CD4-positive, alpha-beta memory T cell (primary cell): ENCODE results near the gene SLC5A4. TPM values are rescaled to one million over a fixed set of nuclear protein-coding genes. Genes with fewer than 3 reads are reported as not detected.

ENCODE experiments used
- CTCF ChIA-PET: fragments of 350-600 bp; sonication (Branson Sonifier 250); formaldehyde crosslinking; loops from one replicate; lab custom pipeline; 2021; ENCODE audit warnings: inconsistent platforms; ENCODE audit not compliant: partially characterized antibody; lab: Charles Lee
- POLR2A ChIA-PET: fragments of 350-600 bp; sonication (Branson Sonifier 250); formaldehyde crosslinking; loops from one replicate; lab custom pipeline; 2021; ENCODE audit not compliant: partially characterized antibody; lab: Charles Lee
- DNase-seq, 5 donors: peaks; one replicate each; pipeline versions ENCODE4 v3.0.0 to v3.0.0-alpha.2; 2020 to 2022; ENCODE audit warnings: mixed read lengths in 1 of 5
- H3K27ac ChIP-seq: one replicate; pipeline ENCODE4 v1.7.0; 2013; ENCODE audit warnings: low read depth, low read length
- H3K27me3 ChIP-seq: 2 replicates; pipeline ENCODE4 v1.7.0; 2013; ENCODE audit warnings: mild to moderate bottlenecking, low read length, moderate library complexity; ENCODE audit not compliant: insufficient read depth
- H3K36me3 ChIP-seq: 2 replicates; pipeline ENCODE4 v1.7.0; 2013; ENCODE audit warnings: mild to moderate bottlenecking, low read length, moderate library complexity; ENCODE audit not compliant: insufficient read depth
- H3K4me1 ChIP-seq: 2 replicates; pipeline ENCODE4 v1.7.0; 2013; ENCODE audit warnings: mild to moderate bottlenecking, low read length, moderate library complexity; ENCODE audit not compliant: insufficient read depth
- H3K4me3 ChIP-seq, 2 donors: one replicate each; pipeline ENCODE4 v1.7.0; 2013; ENCODE audit warnings: low read length in 2 of 2, mild to moderate bottlenecking in 1 of 2
- H3K9me3 ChIP-seq, 2 donors: one replicate each; pipeline ENCODE4 v1.7.0; 2013; ENCODE audit warnings: low read length in 2 of 2, control low read depth in 1 of 2; ENCODE audit not compliant: control insufficient read depth in 1 of 2
- H3K27ac Mint-ChIP-seq, 7 donors: one replicate each; pipeline ENCODE4 v1.8.0; 2020 to 2021; ENCODE audit warnings: mixed read lengths in 7 of 7, mild to moderate bottlenecking in 6 of 7, inconsistent platforms in 3 of 7, moderate library complexity in 3 of 7
- H3K27me3 Mint-ChIP-seq, 2 donors: one replicate each; pipeline ENCODE4 v1.8.0; 2020 to 2021; ENCODE audit warnings: mixed read lengths in 2 of 2
- H3K36me3 Mint-ChIP-seq, 2 donors: one replicate each; pipeline ENCODE4 v1.8.0; 2020 to 2021; ENCODE audit warnings: mixed read lengths in 2 of 2, inconsistent platforms in 1 of 2, mild to moderate bottlenecking in 1 of 2
- H3K4me1 Mint-ChIP-seq, 4 donors: one replicate each; pipeline ENCODE4 v1.8.0; 2020 to 2021; ENCODE audit warnings: mixed read lengths in 4 of 4, mild to moderate bottlenecking in 1 of 4
- H3K4me3 Mint-ChIP-seq, 8 donors: one replicate each; pipeline ENCODE4 v1.8.0; 2020 to 2021; ENCODE audit warnings: mixed read lengths in 8 of 8, mild to moderate bottlenecking in 7 of 8, moderate library complexity in 6 of 8, inconsistent platforms in 3 of 8
- H3K9me3 Mint-ChIP-seq, 8 donors: one replicate each; pipeline ENCODE4 v1.8.0; 2020 to 2021; ENCODE audit warnings: mixed read lengths in 8 of 8, mild to moderate bottlenecking in 5 of 8, inconsistent platforms in 3 of 8, moderate library complexity in 1 of 8
- intact Hi-C: fragments of 100-400 bp; cut with micrococcal nuclease; formaldehyde crosslinking; loops from one replicate; pipeline ENCODE4 v1.15.1; 2023
- polyA plus RNA-seq, 2 donors: library from polyadenylated mRNA; unstranded; fragments of 300-500 nt; fragmentation: Illumina TruSeq; gene quantifications; one replicate each; pipeline ENCODE4 v1.2.3, GENCODE V29; 2021
- total RNA-seq, 2 experiments: library from RNA; stranded (reverse); gene quantifications; one replicate each; pipeline ENCODE4 v1.2.3, GENCODE V29; 2021

The SLC5A4 gene
- total and polyA plus RNA-seq, 4 experiments from 2014 or later: not detected

DNA sequence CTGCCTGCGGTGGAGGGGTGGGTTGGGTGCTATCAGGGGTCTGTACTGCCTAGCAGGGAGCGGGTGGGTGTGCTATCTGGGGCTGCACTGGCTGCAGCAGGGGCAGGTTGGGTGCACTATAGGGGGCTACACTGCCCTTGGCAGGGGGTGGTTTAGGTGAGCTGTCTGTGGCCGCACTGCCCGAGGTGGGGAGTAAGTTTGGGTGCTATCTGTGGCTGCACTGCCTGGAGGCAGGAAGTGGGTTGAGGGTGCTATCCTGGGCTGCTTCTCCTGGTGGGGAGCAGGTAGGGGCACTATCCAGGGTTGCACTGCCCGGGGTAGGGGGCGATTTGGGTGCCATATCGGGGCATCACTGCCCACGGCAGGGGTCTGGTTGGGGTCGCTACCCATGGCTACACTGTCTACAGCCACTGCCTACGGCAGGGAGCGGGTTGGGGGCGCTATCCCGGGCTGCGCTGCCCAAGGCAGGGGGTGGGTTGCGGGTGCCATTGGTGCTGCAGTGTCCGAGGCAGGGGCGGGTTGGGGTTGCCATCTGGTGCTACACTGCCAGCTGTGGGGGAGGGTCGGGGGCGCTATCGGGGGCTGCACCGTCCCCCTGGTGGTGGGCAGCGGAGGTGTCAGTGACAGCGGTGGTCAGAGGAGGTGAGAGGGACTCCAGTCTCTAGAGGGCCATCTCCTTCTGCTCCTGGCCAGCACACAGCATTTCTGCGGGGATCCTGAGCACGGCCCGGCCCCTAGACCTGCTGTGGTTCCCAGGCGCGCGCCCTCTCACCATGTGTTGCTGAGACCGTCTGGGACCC lies 49.0 kb downstream of the SLC5A4 start:
- ChIA-PET POLR2A (no interaction called here), CTCF (interaction anchor here (1.0 to 2.4 kb wide), 2 partner anchors 12 to 18 kb away, joined by 3 to 10 read pairs; no protein-coding TSS in a partner anchor)
- H3K9me3 Mint-ChIP-seq: peaks cover 0 to 1% (median 0%) of the 10 kb centered on the region in 8 donors
- peaks cover 20 to 59% (median 43%) of the 10 kb centered on the region in 4 donors for H3K4me1 Mint-ChIP-seq
- H3K27me3 Mint-ChIP-seq: peaks cover 0 to 2% of the 10 kb centered on the region in 2 donors
- H3K27me3 ChIP-seq: no peaks in the 10 kb centered on the region
- H3K27ac ChIP-seq: no peak overlapping the region
- no peak for DNase-seq
- H3K27ac Mint-ChIP-seq: peak overlapping the region in 3 of 7 donors; percentile 29 to 95 (median 79)
- peaks cover 0 to 18% of the 10 kb centered on the region in 2 donors for H3K36me3 Mint-ChIP-seq
- intact Hi-C loops: loop anchor here (2.0 kb wide), 1 partner anchor 61 kb away; no protein-coding TSS in a partner anchor
- peaks cover 46% of the 10 kb centered on the region for H3K4me1 ChIP-seq
- H3K9me3 ChIP-seq: no peaks in the 10 kb centered on the region
- no peaks in the 10 kb centered on the region for H3K36me3 ChIP-seq
- peak overlapping the region in 6 of 8 donors; percentile 33 to 93 (median 60) for H3K4me3 Mint-ChIP-seq
- no peak overlapping the region for H3K4me3 ChIP-seq

DNA sequence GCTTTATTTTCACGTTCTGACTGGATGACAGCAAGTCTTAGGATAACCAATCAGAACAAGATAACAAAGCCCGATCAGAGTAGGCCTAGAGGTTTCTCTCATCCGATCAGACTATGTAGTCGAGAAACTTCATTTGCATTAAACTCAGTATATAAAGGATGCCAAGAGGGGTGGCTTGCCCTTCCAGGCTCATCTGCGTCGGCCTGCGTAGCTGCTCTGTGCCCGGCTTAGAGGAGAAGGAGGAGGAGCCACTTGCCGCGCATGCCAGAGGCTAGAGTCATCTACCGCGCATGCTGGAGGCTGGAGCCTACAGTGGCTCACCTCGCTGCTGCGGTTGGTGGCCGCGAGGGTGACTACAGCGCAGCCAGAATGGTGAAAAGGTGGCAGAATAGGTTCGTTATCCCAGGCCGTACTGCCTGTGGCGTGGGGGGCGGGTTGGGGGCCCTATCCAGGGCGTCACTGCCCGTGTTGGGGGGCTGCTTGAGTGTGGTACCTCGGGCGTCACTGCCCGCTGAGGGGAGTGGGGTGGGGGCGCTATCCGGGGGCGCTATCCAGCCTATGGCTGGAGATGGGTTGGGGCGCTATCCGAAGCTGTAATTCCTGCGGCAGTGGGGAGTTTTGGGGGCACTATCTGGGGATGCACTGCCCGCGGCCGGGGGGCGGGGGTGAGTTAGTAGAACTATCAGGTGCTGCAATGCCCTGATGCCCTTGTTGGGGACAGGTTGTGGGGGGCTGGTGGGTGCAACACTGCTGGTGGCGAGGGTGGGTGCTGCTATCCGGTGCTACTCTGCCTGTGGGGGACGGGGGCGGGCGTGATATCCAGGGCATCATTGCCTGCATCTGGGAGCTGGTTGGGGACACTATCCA lies 50.1 kb downstream of the SLC5A4 start, which contains the start of gene RFPL2:
Gene RFPL2 (minus strand): TSS at position 218 of the 867 bp plus-strand sequence. CDS start 2,622 bp downstream, outside the sequence.
- CTCF ChIA-PET: interaction anchor here (0.9 to 1.0 kb wide), 2 partner anchors 65 to 207 kb away, joined by 3 read pairs; no protein-coding TSS in a partner anchor
- POLR2A ChIA-PET: no interaction called here
- Histone ChIP-seq H3K27ac (peak within 1 kb of the TSS; percentile 15), H3K9me3 (no peaks in the 10 kb centered on the region), H3K4me1 (peaks cover 56% of the 10 kb centered on the region), H3K36me3 (no peaks in the 10 kb centered on the region), H3K4me3 (peak within 1 kb of the TSS in 1 of 2 donors; percentile 44), H3K27me3 (no peaks in the 10 kb centered on the region)
- Mint-ChIP-seq H3K27me3 (peaks cover 0 to 2% of the 10 kb centered on the region in 2 donors), H3K9me3 (peaks cover 0 to 2% (median 0%) of the 10 kb centered on the region in 8 donors), H3K4me1 (peaks cover 26 to 70% (median 53%) of the 10 kb centered on the region in 4 donors), H3K27ac (peak within 1 kb of the TSS; percentile 57 to 95 (median 84)), H3K4me3 (peak within 1 kb of the TSS; percentile 81 to 93 (median 88)), H3K36me3 (peaks cover 0 to 12% of the 10 kb centered on the region in 2 donors)
- intact Hi-C loops: loop anchor here (2.0 to 5.0 kb wide), 2 partner anchors 60 to 62 kb away; no protein-coding TSS in a partner anchor
- DNase-seq: peak; percentile 26 to 86 (median 54)

DNA sequence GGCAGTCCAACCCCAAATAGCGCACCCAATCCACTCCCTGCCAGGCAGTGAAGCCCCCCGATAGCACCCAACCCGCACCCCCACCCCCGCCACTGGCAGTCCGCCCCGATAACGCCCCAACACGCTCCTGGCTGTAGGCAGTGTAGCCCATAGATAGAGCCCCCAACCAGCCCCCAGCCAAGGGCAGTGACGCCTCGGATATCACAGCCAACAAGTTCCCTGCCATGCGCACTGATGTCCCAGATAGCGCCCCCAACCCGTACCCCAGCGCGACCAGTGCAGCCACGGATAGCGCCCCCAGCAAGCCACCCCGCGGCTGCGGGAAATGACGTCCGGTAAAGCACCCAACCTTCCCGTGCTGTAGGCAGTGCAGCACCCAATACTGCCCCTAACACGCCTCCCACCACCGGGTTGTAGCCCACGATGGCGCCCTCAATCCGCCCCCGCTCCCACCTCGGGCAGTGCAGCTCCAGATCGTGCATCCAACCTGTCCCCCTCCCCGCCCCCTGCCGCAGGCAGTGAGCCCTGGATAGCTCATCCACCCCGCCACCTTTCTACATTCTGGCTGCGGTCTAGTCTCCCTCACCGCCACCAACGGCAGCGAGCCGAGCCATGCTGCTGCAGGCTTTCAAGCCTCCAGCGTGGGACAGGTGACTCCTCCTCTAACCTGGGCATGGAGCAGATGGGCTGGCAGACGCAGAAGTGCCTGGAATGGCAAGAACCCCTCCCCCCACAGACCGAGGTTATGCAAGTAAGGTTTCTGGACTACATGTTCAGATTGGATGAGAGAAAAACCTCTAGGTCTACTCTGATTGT lies 50.9 kb downstream of the SLC5A4 start:
- peaks cover 0 to 2% of the 10 kb centered on the region in 2 donors for H3K27me3 Mint-ChIP-seq
- H3K4me3 Mint-ChIP-seq: peak overlapping the region; percentile 81 to 93 (median 88)
- peak overlapping the region; percentile 8 to 95 (median 84) for H3K27ac Mint-ChIP-seq
- intact Hi-C loops: loop anchor here (2.0 to 5.0 kb wide), 2 partner anchors 59 to 63 kb away; no protein-coding TSS in a partner anchor
- peaks cover 0 to 9% of the 10 kb centered on the region in 2 donors for H3K36me3 Mint-ChIP-seq
- peak overlapping the region in 1 of 2 donors; percentile 44 for H3K4me3 ChIP-seq
- H3K4me1 ChIP-seq: peaks cover 64% of the 10 kb centered on the region
- H3K9me3 Mint-ChIP-seq: peaks cover 0 to 2% (median 0%) of the 10 kb centered on the region in 8 donors
- DNase-seq: peak; percentile 22 to 74 (median 42)
- POLR2A ChIA-PET: no interaction called here
- CTCF ChIA-PET: interaction anchor here (0.9 to 1.0 kb wide), 2 partner anchors 64 to 207 kb away, joined by 3 read pairs; no protein-coding TSS in a partner anchor
- H3K36me3 ChIP-seq: no peaks in the 10 kb centered on the region
- H3K27me3 ChIP-seq: no peaks in the 10 kb centered on the region
- peak overlapping the region; percentile 15 for H3K27ac ChIP-seq
- H3K4me1 Mint-ChIP-seq: peaks cover 29 to 78% (median 59%) of the 10 kb centered on the region in 4 donors
- no peaks in the 10 kb centered on the region for H3K9me3 ChIP-seq

DNA sequence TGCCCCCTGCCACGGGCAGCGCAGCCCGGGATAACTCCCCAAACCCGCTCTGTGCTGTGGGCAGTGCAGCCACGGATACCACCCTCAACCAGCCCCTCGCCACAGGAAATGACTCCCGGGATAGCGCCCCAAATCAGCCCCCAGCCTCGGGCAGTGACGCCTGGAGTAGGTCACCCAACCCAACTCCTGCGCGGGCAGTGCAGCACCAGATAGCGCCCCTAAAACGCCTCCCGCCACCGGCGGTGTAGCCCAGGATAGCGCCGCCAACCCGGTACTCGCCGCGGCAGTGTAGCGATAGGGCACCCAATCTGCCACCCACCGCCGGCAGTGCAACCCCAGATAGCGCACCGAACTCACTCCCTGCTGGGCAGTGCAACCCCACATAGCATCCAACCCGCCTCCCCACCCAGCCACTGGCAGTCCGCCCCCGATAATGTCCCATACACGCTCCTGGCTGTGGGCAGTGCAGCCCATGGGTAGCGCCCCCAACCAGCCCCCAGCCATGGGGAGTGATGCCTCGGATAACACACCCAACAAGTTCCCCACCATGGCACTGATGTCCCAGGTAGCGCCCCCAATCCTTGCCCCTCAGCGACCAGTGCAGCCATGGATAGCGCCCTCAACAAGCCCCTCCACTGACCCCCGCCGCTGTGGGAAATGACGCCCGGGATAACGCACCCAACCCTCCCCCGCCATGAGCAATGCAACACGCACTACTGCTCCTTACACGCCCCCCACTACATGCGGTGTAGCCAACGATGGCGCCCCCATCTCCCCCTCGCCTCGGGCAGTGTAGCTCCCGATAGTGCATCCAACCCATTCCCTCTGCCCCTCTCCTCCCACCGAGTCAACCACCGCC lies 51.7 kb downstream of the SLC5A4 start:
- peak overlapping the region; percentile 44 to 52 for H3K4me3 ChIP-seq
- H3K36me3 Mint-ChIP-seq: peaks cover 0 to 11% of the 10 kb centered on the region in 2 donors
- no peaks in the 10 kb centered on the region for H3K27me3 ChIP-seq
- ChIA-PET CTCF (interaction anchor here (1.3 kb wide), 1 partner anchor 31 kb away, joined by 4 read pairs; no protein-coding TSS in a partner anchor), POLR2A (no interaction called here)
- peak overlapping the region; percentile 81 to 93 (median 88) for H3K4me3 Mint-ChIP-seq
- intact Hi-C loops: loop anchor here (2.0 to 5.0 kb wide), 2 partner anchors 59 to 64 kb away; no protein-coding TSS in a partner anchor
- H3K9me3 ChIP-seq: no peaks in the 10 kb centered on the region
- peak overlapping the region in 5 of 7 donors; percentile 21 to 95 (median 57) for H3K27ac Mint-ChIP-seq
- no peaks in the 10 kb centered on the region for H3K36me3 ChIP-seq
- peak overlapping the region; percentile 15 for H3K27ac ChIP-seq
- peak in 1 of 5 donors; percentile 11 for DNase-seq
- H3K27me3 Mint-ChIP-seq: peaks cover 0 to 2% of the 10 kb centered on the region in 2 donors
- peaks cover 0 to 2% (median 0%) of the 10 kb centered on the region in 8 donors for H3K9me3 Mint-ChIP-seq
- H3K4me1 ChIP-seq: peaks cover 64% of the 10 kb centered on the region
- H3K4me1 Mint-ChIP-seq: peaks cover 29 to 86% (median 63%) of the 10 kb centered on the region in 4 donors

DNA sequence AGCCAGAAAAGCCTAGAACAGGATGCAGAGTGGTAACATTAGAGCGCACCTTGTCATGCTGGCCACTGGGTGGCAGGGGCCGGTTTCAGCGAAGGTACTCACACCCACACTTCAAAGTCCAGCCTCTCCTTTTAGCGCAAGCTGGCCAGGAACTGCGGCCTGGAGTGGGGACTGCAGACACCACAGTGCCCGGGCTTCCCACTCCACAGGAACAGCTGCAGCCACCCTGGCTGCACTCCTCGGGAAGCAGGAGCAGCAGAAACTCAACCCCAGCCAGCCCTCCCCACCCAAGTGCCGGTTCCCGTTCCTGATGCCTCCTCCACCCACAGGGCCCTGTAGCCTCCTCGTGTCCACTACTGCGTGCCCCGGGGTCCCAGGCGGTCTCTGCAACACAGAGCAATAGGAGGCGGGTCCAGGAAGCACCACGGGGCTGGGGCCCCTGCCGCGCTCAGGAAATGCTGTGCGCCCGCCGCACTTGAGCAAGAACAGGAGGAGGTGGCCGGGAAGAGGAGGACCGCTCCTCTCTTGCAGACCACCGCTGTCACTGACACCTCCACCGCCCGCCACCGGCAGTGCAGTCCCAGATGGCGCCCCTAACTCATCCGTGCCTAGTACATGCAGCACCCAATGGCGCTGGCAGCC lies 52.5 kb downstream of the SLC5A4 start:
- ChIA-PET CTCF (interaction anchor here (0.5 to 1.6 kb wide), 8 partner anchors 9 to 113 kb away, joined by 3 to 11 read pairs (median 4); no protein-coding TSS in a partner anchor), POLR2A (no interaction called here)
- Histone ChIP-seq H3K27ac (peak overlapping the region; percentile 15), H3K4me1 (peaks cover 64% of the 10 kb centered on the region), H3K9me3 (no peaks in the 10 kb centered on the region), H3K27me3 (no peaks in the 10 kb centered on the region), H3K36me3 (no peaks in the 10 kb centered on the region), H3K4me3 (peak overlapping the region; percentile 44 to 52)
- Mint-ChIP-seq H3K4me1 (peaks cover 29 to 86% (median 62%) of the 10 kb centered on the region in 4 donors), H3K9me3 (peaks cover 0 to 2% (median 0%) of the 10 kb centered on the region in 8 donors), H3K27me3 (peaks cover 0 to 2% of the 10 kb centered on the region in 2 donors), H3K27ac (peak overlapping the region in 5 of 7 donors; percentile 50 to 95 (median 74)), H3K4me3 (peak overlapping the region; percentile 81 to 93 (median 88)), H3K36me3 (peaks cover 0 to 10% of the 10 kb centered on the region in 2 donors)
- DNase-seq: peak; percentile 32 to 56 (median 38)
- intact Hi-C loops: loop anchor here (1.0 to 5.0 kb wide), 2 partner anchors 65 to 271 kb away; no protein-coding TSS in a partner anchor
